Measurements from ENCODE around the gene MRPL49. TPM values are rescaled to one million over a fixed set of nuclear protein-coding genes. Genes with fewer than 3 reads are reported as not detected.

MRPL49 gene
- total RNA-seq, 1 donor from 2014 or later, result 38.3 TPM

DNA sequence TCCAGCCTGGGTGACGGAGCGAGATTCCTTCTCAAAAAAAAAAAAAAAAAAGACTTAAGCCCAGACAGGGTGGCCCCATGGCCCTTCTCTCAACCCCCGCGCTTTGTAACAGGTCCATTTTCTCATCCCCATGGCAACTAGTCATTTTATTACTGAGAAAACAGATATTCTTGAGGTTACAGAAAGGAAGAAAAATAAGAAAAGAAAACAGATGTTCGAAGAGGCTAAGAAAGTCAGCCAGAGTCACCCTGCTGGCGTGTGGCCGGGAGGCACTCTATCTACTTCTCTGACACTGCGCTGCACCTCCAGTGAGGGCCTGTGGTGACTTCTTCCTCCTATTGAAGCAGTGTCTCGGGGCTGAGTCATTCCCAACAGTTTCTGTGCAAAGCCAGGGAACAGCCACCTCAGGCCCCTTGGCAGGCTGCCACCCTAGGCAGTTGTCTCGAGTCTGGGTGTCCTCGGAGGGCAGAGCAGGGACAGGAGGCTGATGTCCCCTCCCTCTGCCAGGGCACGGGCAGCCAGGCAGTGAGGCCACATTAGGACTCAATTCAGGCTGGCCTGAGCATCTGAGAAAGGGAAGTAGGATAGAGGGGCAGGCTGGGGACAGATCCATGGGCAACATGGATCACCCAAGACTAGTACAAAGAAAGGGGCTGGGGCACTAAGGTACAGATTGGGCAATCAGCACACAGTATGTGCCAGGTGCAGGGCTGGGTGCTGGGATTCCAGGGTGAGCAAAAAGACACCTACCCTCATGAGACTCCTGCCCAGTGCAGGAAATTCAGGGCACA is 28.6 kb downstream of the MRPL49 start:
- Histone ChIP-seq H4K20me1 (ENCODE audit: low read depth) (no peaks in the 10 kb centered on the region), H3K9ac (no peak overlapping the region), H3K9me3 (ENCODE audit: low read depth) (no peaks in the 10 kb centered on the region), H3K4me2 (no peak overlapping the region), H3K4me3 (no peak overlapping the region), H3K4me1 (no peaks in the 10 kb centered on the region), H2AFZ (replicated peaks) (peak overlapping the region; percentile 76), H3K36me3 (no peaks in the 10 kb centered on the region), H3K79me2 (ENCODE audit: low read depth) (no peaks in the 10 kb centered on the region), H3K27me3 (no peaks in the 10 kb centered on the region), H3K27ac (no peak overlapping the region), H3F3A (ENCODE audit: low read depth) (no peaks in the 10 kb centered on the region)
- H3K4me1 Mint-ChIP-seq, result peaks cover 9% of the 10 kb centered on the region
- H3K27me3 Mint-ChIP-seq (ENCODE audit: insufficient read depth, low read depth), result peaks cover 9% of the 10 kb centered on the region
- no peaks in the 10 kb centered on the region for H3K36me3 Mint-ChIP-seq
- no peak overlapping the region for H3K4me3 Mint-ChIP-seq
- TF ChIP-seq EZH2 (IDR thresholded peaks at IDR 0.05) (no peak), EZH2phosphoT487 (IDR thresholded peaks at IDR 0.05) (no peak)
- TF ChIP-seq, protein P1, sequence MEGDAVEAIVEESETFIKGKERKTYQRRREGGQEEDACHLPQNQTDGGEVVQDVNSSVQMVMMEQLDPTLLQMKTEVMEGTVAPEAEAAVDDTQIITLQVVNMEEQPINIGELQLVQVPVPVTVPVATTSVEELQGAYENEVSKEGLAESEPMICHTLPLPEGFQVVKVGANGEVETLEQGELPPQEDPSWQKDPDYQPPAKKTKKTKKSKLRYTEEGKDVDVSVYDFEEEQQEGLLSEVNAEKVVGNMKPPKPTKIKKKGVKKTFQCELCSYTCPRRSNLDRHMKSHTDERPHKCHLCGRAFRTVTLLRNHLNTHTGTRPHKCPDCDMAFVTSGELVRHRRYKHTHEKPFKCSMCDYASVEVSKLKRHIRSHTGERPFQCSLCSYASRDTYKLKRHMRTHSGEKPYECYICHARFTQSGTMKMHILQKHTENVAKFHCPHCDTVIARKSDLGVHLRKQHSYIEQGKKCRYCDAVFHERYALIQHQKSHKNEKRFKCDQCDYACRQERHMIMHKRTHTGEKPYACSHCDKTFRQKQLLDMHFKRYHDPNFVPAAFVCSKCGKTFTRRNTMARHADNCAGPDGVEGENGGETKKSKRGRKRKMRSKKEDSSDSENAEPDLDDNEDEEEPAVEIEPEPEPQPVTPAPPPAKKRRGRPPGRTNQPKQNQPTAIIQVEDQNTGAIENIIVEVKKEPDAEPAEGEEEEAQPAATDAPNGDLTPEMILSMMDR (IDR thresholded peaks at IDR 0.05), result no peak
- no peak overlapping the region for H3K27ac Mint-ChIP-seq
- H3K9me3 Mint-ChIP-seq, result peaks cover 14% of the 10 kb centered on the region
- DNase-seq (ENCODE audit: low spot score), result no peak

DNA sequence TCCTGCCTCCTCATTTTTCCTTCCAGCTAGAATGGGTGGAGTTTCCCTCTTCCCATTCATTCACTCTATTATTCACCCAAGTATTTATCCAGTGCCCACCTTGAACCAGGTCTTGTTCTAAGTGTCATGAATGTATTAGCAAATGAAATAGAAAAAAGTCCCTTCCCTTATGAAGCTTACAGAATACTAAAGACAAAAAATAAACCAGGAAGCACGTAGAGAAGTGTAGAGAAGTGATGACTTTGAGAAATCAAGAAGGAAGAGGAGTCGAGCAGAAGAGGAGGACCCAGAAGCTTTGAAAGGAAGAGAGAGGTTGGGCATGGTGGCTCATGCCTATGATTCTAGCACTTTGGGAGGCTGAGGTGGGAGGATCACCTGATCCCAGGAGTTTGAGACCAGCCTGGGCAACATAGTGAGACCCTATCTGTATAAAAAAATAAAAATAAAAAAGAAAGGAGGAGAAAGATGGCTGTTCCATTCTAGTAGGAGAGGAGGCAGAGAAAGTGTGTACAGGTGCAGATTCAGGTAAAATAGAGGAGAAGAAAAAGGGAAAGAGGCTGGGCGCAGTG is 29.3 kb downstream of the MRPL49 start:
- H3K27ac ChIP-seq, result no peak overlapping the region
- H3K27me3 Mint-ChIP-seq (ENCODE audit: insufficient read depth, low read depth), result peaks cover 5% of the 10 kb centered on the region
- no peaks in the 10 kb centered on the region for H4K20me1 ChIP-seq (ENCODE audit: low read depth)
- no peak overlapping the region for H3K4me3 Mint-ChIP-seq
- TF ChIP-seq EZH2phosphoT487 (IDR thresholded peaks at IDR 0.05) (no peak), EZH2 (IDR thresholded peaks at IDR 0.05) (no peak)
- TF ChIP-seq, protein P1 (IDR thresholded peaks at IDR 0.05), result no peak
- H3K79me2 ChIP-seq (ENCODE audit: low read depth), result no peaks in the 10 kb centered on the region
- H2AFZ ChIP-seq (replicated peaks), result no peak overlapping the region
- no peak overlapping the region for H3K27ac Mint-ChIP-seq
- no peak overlapping the region for H3K4me2 ChIP-seq
- no peaks in the 10 kb centered on the region for H3K9me3 ChIP-seq (ENCODE audit: low read depth)
- H3K4me1 ChIP-seq, result no peaks in the 10 kb centered on the region
- no peak overlapping the region for H3K9ac ChIP-seq
- H3K4me3 ChIP-seq, result no peak overlapping the region
- H3K36me3 Mint-ChIP-seq, result no peaks in the 10 kb centered on the region
- peaks cover 9% of the 10 kb centered on the region for H3K4me1 Mint-ChIP-seq
- H3K36me3 ChIP-seq, result no peaks in the 10 kb centered on the region
- no peak for DNase-seq (ENCODE audit: low spot score)
- H3F3A ChIP-seq (ENCODE audit: low read depth), result no peaks in the 10 kb centered on the region
- H3K9me3 Mint-ChIP-seq, result peaks cover 7% of the 10 kb centered on the region
- no peaks in the 10 kb centered on the region for H3K27me3 ChIP-seq

DNA sequence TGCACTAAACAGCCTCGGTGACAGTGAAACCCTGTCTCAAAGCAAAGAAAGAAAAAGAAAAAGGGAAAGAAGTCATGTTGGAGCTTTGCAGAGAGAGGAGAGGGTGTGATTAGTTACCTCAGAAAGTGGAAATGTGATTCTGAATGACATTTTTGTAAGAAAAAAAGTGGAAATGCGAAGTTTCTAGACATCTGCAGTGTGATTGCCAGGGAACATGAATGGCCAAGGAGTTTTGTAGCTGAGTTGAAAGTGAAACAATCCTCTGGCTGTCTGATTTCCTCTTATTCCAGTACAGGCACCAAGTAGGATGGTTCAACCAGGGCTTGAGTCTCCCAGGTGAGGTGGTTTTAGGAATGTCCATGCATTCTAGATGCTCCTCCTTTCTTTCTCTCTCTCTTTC is 30.0 kb downstream of the MRPL49 start:
- H3K9ac ChIP-seq, result no peak overlapping the region
- Mint-ChIP-seq H3K27me3 (ENCODE audit: insufficient read depth, low read depth) (peaks cover 5% of the 10 kb centered on the region), H3K4me1 (peaks cover 9% of the 10 kb centered on the region), H3K4me3 (no peak overlapping the region), H3K9me3 (peaks cover 5% of the 10 kb centered on the region), H3K36me3 (no peaks in the 10 kb centered on the region), H3K27ac (no peak overlapping the region)
- no peak for TF ChIP-seq EZH2 (IDR thresholded peaks at IDR 0.05)
- TF ChIP-seq EZH2phosphoT487 (IDR thresholded peaks at IDR 0.05), result no peak
- H3K79me2 ChIP-seq (ENCODE audit: low read depth), result no peaks in the 10 kb centered on the region
- DNase-seq (ENCODE audit: low spot score), result no peak
- no peak overlapping the region for H3K4me3 ChIP-seq
- H3F3A ChIP-seq (ENCODE audit: low read depth), result no peaks in the 10 kb centered on the region
- no peak overlapping the region for H2AFZ ChIP-seq (replicated peaks)
- no peak overlapping the region for H3K4me2 ChIP-seq
- H4K20me1 ChIP-seq (ENCODE audit: low read depth), result no peaks in the 10 kb centered on the region
- no peaks in the 10 kb centered on the region for H3K4me1 ChIP-seq
- no peak overlapping the region for H3K27ac ChIP-seq
- H3K36me3 ChIP-seq, result no peaks in the 10 kb centered on the region
- no peaks in the 10 kb centered on the region for H3K9me3 ChIP-seq (ENCODE audit: low read depth)
- no peaks in the 10 kb centered on the region for H3K27me3 ChIP-seq

DNA sequence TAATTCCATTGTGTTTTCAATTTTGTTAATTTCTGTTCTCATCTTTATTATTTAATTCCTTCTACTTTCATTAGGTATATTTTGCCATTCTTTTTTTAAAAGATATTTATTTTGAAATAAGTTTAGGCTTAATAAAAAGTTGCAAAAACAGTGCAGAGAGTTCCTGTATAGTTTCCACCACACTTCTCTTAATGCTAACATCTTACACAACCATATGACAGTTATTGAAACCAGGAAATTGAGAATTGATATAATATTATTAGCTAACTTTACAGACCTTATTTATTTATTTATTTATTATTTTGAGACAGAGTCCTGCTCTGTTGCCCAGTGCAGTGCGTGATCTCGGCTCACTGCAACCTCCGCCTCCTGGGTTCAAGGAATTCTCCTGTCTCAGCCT is 34.1 kb downstream of the MRPL49 start:
- Histone ChIP-seq H2AFZ (replicated peaks) (no peak overlapping the region), H3K36me3 (no peaks in the 10 kb centered on the region), H3K4me3 (no peak overlapping the region), H3K9me3 (ENCODE audit: low read depth) (no peaks in the 10 kb centered on the region), H3K27me3 (no peaks in the 10 kb centered on the region), H3K9ac (no peak overlapping the region), H3K4me1 (no peaks in the 10 kb centered on the region), H3K79me2 (ENCODE audit: low read depth) (no peaks in the 10 kb centered on the region), H3K27ac (no peak overlapping the region), H3K4me2 (no peak overlapping the region), H3F3A (ENCODE audit: low read depth) (no peaks in the 10 kb centered on the region), H4K20me1 (ENCODE audit: low read depth) (no peaks in the 10 kb centered on the region)
- DNase-seq (ENCODE audit: low spot score), result no peak
- Mint-ChIP-seq H3K9me3 (no peaks in the 10 kb centered on the region), H3K4me3 (no peak overlapping the region), H3K4me1 (no peaks in the 10 kb centered on the region), H3K27ac (no peak overlapping the region), H3K27me3 (ENCODE audit: insufficient read depth, low read depth) (no peaks in the 10 kb centered on the region), H3K36me3 (no peaks in the 10 kb centered on the region)
- TF ChIP-seq, protein P1 (IDR thresholded peaks at IDR 0.05), result no peak
- TF ChIP-seq EZH2 (IDR thresholded peaks at IDR 0.05) (no peak), EZH2phosphoT487 (IDR thresholded peaks at IDR 0.05) (no peak)
